ENCODE measurements around the gene GTF2H4. TPM values are rescaled to one million over a fixed set of nuclear protein-coding genes. Genes with fewer than 3 reads are reported as not detected.
A peak's percentile ranks its signal among the peaks of the same experiment; 100 is the strongest.

GTF2H4 gene
- total RNA-seq, 1 donor, result 10.9 TPM

GRCh38 chr6:30888816-30889495 lies 19.1 kb upstream of the GTF2H4 start:
- Histone ChIP-seq H3K36me3 (ENCODE audit: insufficient read depth, low read length) (no peaks in the 10 kb centered on the region), H3K79me2 (ENCODE audit: insufficient read depth, low read length) (peaks cover 21% of the 10 kb centered on the region), H3K27ac (ENCODE audit: low read depth, low read length) (peak overlapping the region; percentile 60), H3K4me2 (ENCODE audit: insufficient read depth, low read length) (peak overlapping the region; percentile 30), H3K4me3 (ENCODE audit: insufficient read depth, low read length) (no peak overlapping the region), H3K27me3 (ENCODE audit: insufficient read depth, low read length) (no peaks in the 10 kb centered on the region), H2AFZ (ENCODE audit: low read length) (no peak overlapping the region), H4K20me1 (ENCODE audit: insufficient read depth, low read length) (peaks cover 7% of the 10 kb centered on the region), H3K9me3 (ENCODE audit: low read depth, low read length) (no peaks in the 10 kb centered on the region), H3K4me1 (ENCODE audit: insufficient read depth, low read length) (peaks cover 40% of the 10 kb centered on the region)
- no peak for DNase-seq (ENCODE audit: insufficient read length, low spot score, missing footprints)
- no peak for TF ChIP-seq CTCF (IDR thresholded peaks at IDR 0.05; ENCODE audit: extremely low read depth, low read depth, low read length)

- Histone ChIP-seq H3K79me2 (ENCODE audit: insufficient read depth, low read length) (peaks cover 21% of the 10 kb centered on the region), H3K4me1 (ENCODE audit: insufficient read depth, low read length) (peaks cover 40% of the 10 kb centered on the region), H3K4me3 (ENCODE audit: insufficient read depth, low read length) (no peak overlapping the region), H2AFZ (ENCODE audit: low read length) (no peak overlapping the region), H4K20me1 (ENCODE audit: insufficient read depth, low read length) (peaks cover 7% of the 10 kb centered on the region), H3K36me3 (ENCODE audit: insufficient read depth, low read length) (peaks cover 4% of the 10 kb centered on the region), H3K4me2 (ENCODE audit: insufficient read depth, low read length) (no peak overlapping the region), H3K27ac (ENCODE audit: low read depth, low read length) (no peak overlapping the region), H3K9me3 (ENCODE audit: low read depth, low read length) (no peaks in the 10 kb centered on the region), H3K27me3 (ENCODE audit: insufficient read depth, low read length) (no peaks in the 10 kb centered on the region)
- TF ChIP-seq CTCF (IDR thresholded peaks at IDR 0.05; ENCODE audit: extremely low read depth, low read depth, low read length), result no peak
- peak; percentile 66 for DNase-seq (ENCODE audit: insufficient read length, low spot score, missing footprints)
Observed at GRCh38 chr6:30889496-30889885, 18.5 kb upstream of the GTF2H4 start.

- no peak overlapping the region for H3K4me2 ChIP-seq (ENCODE audit: insufficient read depth, low read length)
- H3K4me3 ChIP-seq (ENCODE audit: insufficient read depth, low read length), result no peak overlapping the region
- peaks cover 9% of the 10 kb centered on the region for H3K36me3 ChIP-seq (ENCODE audit: insufficient read depth, low read length)
- H3K27ac ChIP-seq (ENCODE audit: low read depth, low read length), result no peak overlapping the region
- H3K79me2 ChIP-seq (ENCODE audit: insufficient read depth, low read length), result peaks cover 19% of the 10 kb centered on the region
- H4K20me1 ChIP-seq (ENCODE audit: insufficient read depth, low read length), result peaks cover 7% of the 10 kb centered on the region
- no peaks in the 10 kb centered on the region for H3K9me3 ChIP-seq (ENCODE audit: low read depth, low read length)
- DNase-seq (ENCODE audit: insufficient read length, low spot score, missing footprints), result peak; percentile 89
- TF ChIP-seq CTCF (IDR thresholded peaks at IDR 0.05; ENCODE audit: extremely low read depth, low read depth, low read length), result no peak
- no peak overlapping the region for H2AFZ ChIP-seq (ENCODE audit: low read length)
- no peaks in the 10 kb centered on the region for H3K27me3 ChIP-seq (ENCODE audit: insufficient read depth, low read length)
- peaks cover 36% of the 10 kb centered on the region for H3K4me1 ChIP-seq (ENCODE audit: insufficient read depth, low read length)
Observed at GRCh38 chr6:30889921-30890645, 17.9 kb upstream of the GTF2H4 start.
